GM21447 (cell line): Measurements from ENCODE around the gene ADAM29.
"Not testable (repeated sequence)": the region's sequence is repeated elsewhere in the genome, so short reads cannot be mapped to it uniquely, and the experiment has no call there.

Experiments
- ATAC-seq: cut with Tn5 transposase; IDR thresholded peaks from one replicate; pipeline ENCODE4 v1.9.1; 2021; ENCODE audit not compliant: unreplicated experiment

Gene ADAM29

GRCh38 chr4:174918058-174918457 is at the start of gene ADAM29:
TSS of gene ADAM29 (plus strand) at chr4:174918358. CDS start at chr4:174975526, 57,168 bp downstream.
- no peak for ATAC-seq

GRCh38 chr4:174869339-174869738 is 48.8 kb upstream of the ADAM29 start:
- ATAC-seq = no peak

GRCh38 chr4:174870311-174870710 is 47.8 kb upstream of the ADAM29 start:
- ATAC-seq = no peak

GRCh38 chr4:174871407-174871806 is 46.8 kb upstream of the ADAM29 start:
- ATAC-seq = no peak

- not testable (repeated sequence) for ATAC-seq
Measured at GRCh38 chr4:174873146-174873545, 45.0 kb upstream of the ADAM29 start.

- ATAC-seq = no peak
Measured at GRCh38 chr4:174873931-174874330, 44.2 kb upstream of the ADAM29 start.

- no peak for ATAC-seq
Measured at GRCh38 chr4:174874898-174875297, 43.3 kb upstream of the ADAM29 start.

- ATAC-seq = no peak
Measured at GRCh38 chr4:174880001-174880400, 38.2 kb upstream of the ADAM29 start.

GRCh38 chr4:174882317-174882992 is 35.7 kb upstream of the ADAM29 start:
- no peak for ATAC-seq

- no peak for ATAC-seq
Measured at GRCh38 chr4:174907508-174907907, 10.7 kb upstream of the ADAM29 start.

- ATAC-seq = no peak
Measured at GRCh38 chr4:174910271-174910670, 7.9 kb upstream of the ADAM29 start.

- no peak for ATAC-seq
Measured at GRCh38 chr4:174912919-174913543, 5.1 kb upstream of the ADAM29 start.

- no peak for ATAC-seq
Measured at GRCh38 chr4:174919886-174920423, 1.8 kb downstream of the ADAM29 start.

- ATAC-seq = no peak
Measured at GRCh38 chr4:174926958-174927357, 8.8 kb downstream of the ADAM29 start.

GRCh38 chr4:174928174-174928573 is 10.0 kb downstream of the ADAM29 start:
- no peak for ATAC-seq

- ATAC-seq = no peak
Measured at GRCh38 chr4:174928575-174929253, 10.6 kb downstream of the ADAM29 start.

GRCh38 chr4:174929346-174929745 is 11.2 kb downstream of the ADAM29 start:
- ATAC-seq = no peak

GRCh38 chr4:174930895-174931294 is 12.7 kb downstream of the ADAM29 start:
- ATAC-seq = no peak

- no peak for ATAC-seq
Measured at GRCh38 chr4:174933083-174933482, 14.9 kb downstream of the ADAM29 start.

- ATAC-seq = no peak
Measured at GRCh38 chr4:174934360-174934759, 16.2 kb downstream of the ADAM29 start.

- no peak for ATAC-seq
Measured at GRCh38 chr4:174935607-174936006, 17.4 kb downstream of the ADAM29 start.

GRCh38 chr4:174940002-174940401 is 21.8 kb downstream of the ADAM29 start:
- ATAC-seq = no peak
